Measurements from ENCODE around the gene ZKSCAN8. TPM values are rescaled to one million over a fixed set of nuclear protein-coding genes. Genes with fewer than 3 reads are reported as not detected.
"Not testable (repeated sequence)": the region's sequence is repeated elsewhere in the genome, so short reads cannot be mapped to it uniquely, and the experiment has no call there.

Gene ZKSCAN8
- total RNA-seq = 10 to 100 TPM in 1 of 4 donors, 1 to 10 TPM in 3; 2.2 to 17.5 (median 5.9) TPM

GRCh38 chr6:28141500-28142329 lies at the start of gene ZKSCAN8:
TSS of gene ZKSCAN8 (plus strand) at chr6:28141883. CDS start at chr6:28148408, 6,525 bp downstream.
- H3K36me3 ChIP-seq = peaks cover 0 to 25% (median 0%) of the 10 kb centered on the region in 3 donors
- H3K4me3 ChIP-seq = peak within 1 kb of the TSS; percentile 51 to 90 (median 74)
- WGBS, 2 donors = 0% methylated on average over 10 to 18 of the region's 52 CpGs
- TF ChIP-seq CTCF (IDR thresholded peaks at IDR 0.05) (no peak), POLR2A (IDR thresholded peaks at IDR 0.05) (peak in 2 of 4 donors; percentile 31 to 43)
- H3K4me1 ChIP-seq = peaks cover 0 to 47% (median 29%) of the 10 kb centered on the region in 3 donors
- H3K9me3 ChIP-seq = no peaks in the 10 kb centered on the region
- no peaks in the 10 kb centered on the region for H3K27me3 ChIP-seq
- peak within 1 kb of the TSS; percentile 51 to 85 (median 80) for H3K27ac ChIP-seq
- intact Hi-C loops (cut with DNase I) = no loop called here
- DNase-seq = peak; percentile 44

GRCh38 chr6:28102222-28102621 lies 39.5 kb upstream of the ZKSCAN8 start:
- WGBS, 2 donors = 79 to 81% methylated on average over 7 of the region's 7 CpGs
- intact Hi-C loops (cut with DNase I) = not testable (repeated sequence)

GRCh38 chr6:28102699-28103098 lies 39.0 kb upstream of the ZKSCAN8 start:
- DNase-seq; H3K4me3 ChIP-seq; H3K9me3 ChIP-seq; H3K36me3 ChIP-seq; H3K27ac ChIP-seq; intact Hi-C loops (cut with DNase I): not testable (repeated sequence)
- H3K4me1 ChIP-seq = peaks cover 0 to 12% (median 0%) of the 10 kb centered on the region in 3 donors
- H3K27me3 ChIP-seq = peaks cover 0 to 13% (median 0%) of the 10 kb centered on the region in 4 donors

More at GRCh38 chr6:28102222-28102621, 39.5 kb upstream of the ZKSCAN8 start:
- not testable (repeated sequence) for H3K27ac ChIP-seq, H3K4me3 ChIP-seq, H3K36me3 ChIP-seq, DNase-seq, H3K9me3 ChIP-seq
- Histone ChIP-seq H3K27me3 (peaks cover 0 to 13% (median 0%) of the 10 kb centered on the region in 4 donors), H3K4me1 (peaks cover 0 to 12% (median 0%) of the 10 kb centered on the region in 3 donors)

GRCh38 chr6:28104392-28105244 lies 37.1 kb upstream of the ZKSCAN8 start:
- peak in 3 of 4 donors; percentile 26 to 83 (median 44) for TF ChIP-seq POLR2A (IDR thresholded peaks at IDR 0.05)
- TF ChIP-seq CTCF (IDR thresholded peaks at IDR 0.05) = peak; percentile 11 to 82 (median 62)
- peaks cover 0 to 17% (median 0%) of the 10 kb centered on the region in 4 donors for H3K27me3 ChIP-seq
- intact Hi-C loops (cut with DNase I) = no loop called here
- peaks cover 0 to 12% (median 0%) of the 10 kb centered on the region in 3 donors for H3K4me1 ChIP-seq
- H3K27ac ChIP-seq = peak overlapping the region; percentile 82 to 88 (median 88)
- DNase-seq = peak; percentile 39
- H3K4me3 ChIP-seq = peak overlapping the region; percentile 60 to 81 (median 78)
- H3K36me3 ChIP-seq = no peaks in the 10 kb centered on the region
- H3K9me3 ChIP-seq = no peaks in the 10 kb centered on the region
- WGBS, 2 donors = 0 to 2% methylated on average over 12 to 16 of the region's 54 CpGs

- intact Hi-C loops (cut with DNase I) = no loop called here
- 28 to 31% methylated on average over 5 of the region's 5 CpGs for WGBS, 2 donors
- H3K4me3 ChIP-seq = peak overlapping the region; percentile 60 to 81 (median 78)
- H3K9me3 ChIP-seq = no peaks in the 10 kb centered on the region
- no peaks in the 10 kb centered on the region for H3K36me3 ChIP-seq
- H3K27me3 ChIP-seq = peaks cover 0 to 12% (median 0%) of the 10 kb centered on the region in 4 donors
- no peak for DNase-seq
- peak overlapping the region; percentile 82 to 88 (median 88) for H3K27ac ChIP-seq
- H3K4me1 ChIP-seq = peaks cover 0 to 12% (median 0%) of the 10 kb centered on the region in 3 donors
- TF ChIP-seq POLR2A (IDR thresholded peaks at IDR 0.05) (no peak), CTCF (IDR thresholded peaks at IDR 0.05) (no peak)
Measured at GRCh38 chr6:28105245-28105639, 36.4 kb upstream of the ZKSCAN8 start.

Measured in esophagus squamous epithelium (tissue), 5 donors.